ENCODE data around the gene APPBP2.

- TF ChIP-seq CTCF (conservative IDR thresholded peaks at IDR 0.05 in 1 of 2, IDR thresholded peaks at IDR 0.05 in 1 of 2; ENCODE audit: extremely low read depth in 1 of 2, insufficient read depth in 1 of 2, low read depth in 1 of 2, low read length in 2 of 2) (no peak), EZH2 (IDR thresholded peaks at IDR 0.05; ENCODE audit: borderline replicate concordance, low read length) (no peak)
Measured at GRCh38 chr17:60548990-60549389, 22.9 kb upstream of the APPBP2 start.

All from mammary epithelial cell (primary cell).